Upper lobe of right lung (tissue), 1 donor: Measurements from ENCODE around the gene NPIPB12. TPM values are rescaled to one million over a fixed set of nuclear protein-coding genes. Genes with fewer than 3 reads are reported as not detected.
"Not testable (repeated sequence)": the region's sequence is repeated elsewhere in the genome, so short reads cannot be mapped to it uniquely, and the experiment has no call there.

Experiments used
- ATAC-seq: fragments of 200-7000 bp; cut with Tn5 transposase; one replicate; pipeline ENCODE4 v1.9.1; 2020; ENCODE audit warnings: mild to moderate bottlenecking, moderate library complexity
- DNase-seq: peaks from one replicate; pipeline ENCODE4 v3.0.0-alpha.2; 2020
- H3K27ac ChIP-seq: fragments of 200-600 bp; one replicate; pipeline ENCODE4 v1.8.0; 2022
- H3K27me3 ChIP-seq: fragments of 200-600 bp; one replicate; pipeline ENCODE4 v1.8.0; 2022; ENCODE audit warnings: mild to moderate bottlenecking
- H3K36me3 ChIP-seq: fragments of 200-600 bp; one replicate; pipeline ENCODE4 v1.8.0; 2022
- H3K4me1 ChIP-seq: fragments of 200-600 bp; one replicate; pipeline ENCODE4 v1.8.0; 2022
- H3K4me3 ChIP-seq: fragments of 200-600 bp; one replicate; pipeline ENCODE4 v1.8.0; 2022; ENCODE audit warnings: mild to moderate bottlenecking
- H3K9me3 ChIP-seq: fragments of 200-600 bp; one replicate; pipeline ENCODE4 v1.8.0; 2022
- intact Hi-C: fragments of 100-400 bp; cut with DNase I; formaldehyde crosslinking; loops from one replicate; pipeline ENCODE4 v1.11.0; 2022
- long read RNA-seq: library from polyadenylated mRNA; unstranded; transcript quantifications from one replicate; pipeline ENCODE4 v2.0.0, GENCODE V29; 2021
- total RNA-seq: library from RNA; stranded (reverse); fragmentation: NEBNext Ultra II Directional; extraction: Animal tissue kit (Norgen Biotek cat#: 25700); gene quantifications from one replicate; pipeline ENCODE4 v1.2.1, GENCODE V29; 2021
- donor health status: DM: no; HTN: yes; CAD: no; lungs with severe emphysema.

NPIPB12 gene
- 69.2 TPM for total RNA-seq
- long read RNA-seq, partial matches to known transcripts: 0 of 2 reads
- long read RNA-seq, other reads (novel, unspliced or antisense): 2 of 2 reads

DNA sequence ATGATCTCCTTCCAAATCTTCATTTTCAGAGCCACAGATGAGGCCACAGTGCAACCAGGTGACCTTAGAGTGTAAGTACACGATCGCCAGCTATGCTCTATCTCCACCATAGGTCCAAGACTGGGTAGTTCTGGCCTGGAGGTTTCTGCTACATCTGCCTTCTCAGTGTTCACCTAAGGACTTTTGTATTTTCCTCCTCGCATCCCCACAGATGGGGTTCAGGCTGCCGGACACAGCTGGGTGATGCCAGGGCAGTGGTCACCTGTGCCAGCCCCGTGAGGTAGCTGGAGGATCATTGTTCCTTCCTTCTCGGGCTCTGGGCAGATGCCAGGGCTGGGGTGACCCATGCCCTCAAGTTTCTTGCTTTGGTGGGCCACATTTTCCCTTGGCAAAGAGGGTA is at the start of gene NPIPB12:
NPIPB12 (minus strand) TSS at position 101 of the 400 bp plus-strand sequence.
- H3K27me3 ChIP-seq, H3K4me1 ChIP-seq, DNase-seq, H3K27ac ChIP-seq, H3K4me3 ChIP-seq, H3K9me3 ChIP-seq, intact Hi-C loops, ATAC-seq, H3K36me3 ChIP-seq: not testable (repeated sequence)

DNA sequence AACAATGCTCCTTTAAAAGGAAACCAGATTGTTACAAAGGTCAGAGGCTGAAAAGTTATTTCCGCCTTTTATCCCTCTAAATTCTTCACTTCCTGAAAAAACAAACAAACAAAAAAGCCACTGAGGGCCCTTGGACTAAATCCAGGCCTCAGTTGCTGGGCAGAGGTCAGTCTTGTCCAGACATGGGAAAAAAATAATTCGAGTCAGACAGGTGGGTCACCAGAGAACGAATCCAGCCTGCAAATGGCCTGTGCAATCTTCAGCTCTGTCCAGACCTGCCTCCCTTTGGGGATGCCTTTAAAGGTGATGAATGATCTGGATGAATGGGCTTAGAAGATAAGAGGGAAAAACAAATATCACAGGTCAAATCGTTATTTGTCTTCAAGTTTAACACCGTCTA is 15.3 kb upstream of the NPIPB12 start:
- H3K4me1 ChIP-seq, intact Hi-C loops, ATAC-seq, H3K4me3 ChIP-seq, H3K36me3 ChIP-seq, H3K27ac ChIP-seq, DNase-seq, H3K27me3 ChIP-seq, H3K9me3 ChIP-seq: not testable (repeated sequence)

DNA sequence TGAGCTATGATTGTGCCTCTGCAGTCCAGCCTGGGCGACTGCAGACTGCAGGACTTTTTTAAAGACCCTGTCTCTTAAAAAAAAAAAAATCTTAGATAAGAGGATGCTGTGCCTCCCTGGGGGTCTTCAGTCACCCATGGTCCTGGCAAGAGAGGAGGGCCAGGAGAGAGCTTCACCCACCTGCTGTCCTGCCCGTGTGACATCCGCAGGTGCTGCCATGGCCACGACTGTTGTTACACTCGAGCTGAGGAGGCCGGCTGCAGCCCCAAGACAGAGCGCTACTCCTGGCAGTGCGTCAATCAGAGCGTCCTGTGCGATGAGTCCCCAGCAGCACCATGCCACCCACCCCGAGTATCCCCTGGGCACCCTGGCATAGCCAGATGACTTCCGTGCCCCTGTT is 23.9 kb downstream of the NPIPB12 start:
- H3K4me1 ChIP-seq, H3K36me3 ChIP-seq, intact Hi-C loops, ATAC-seq, H3K4me3 ChIP-seq, H3K27me3 ChIP-seq, H3K27ac ChIP-seq, H3K9me3 ChIP-seq: not testable (repeated sequence)
- peak; percentile 51 for DNase-seq

DNA sequence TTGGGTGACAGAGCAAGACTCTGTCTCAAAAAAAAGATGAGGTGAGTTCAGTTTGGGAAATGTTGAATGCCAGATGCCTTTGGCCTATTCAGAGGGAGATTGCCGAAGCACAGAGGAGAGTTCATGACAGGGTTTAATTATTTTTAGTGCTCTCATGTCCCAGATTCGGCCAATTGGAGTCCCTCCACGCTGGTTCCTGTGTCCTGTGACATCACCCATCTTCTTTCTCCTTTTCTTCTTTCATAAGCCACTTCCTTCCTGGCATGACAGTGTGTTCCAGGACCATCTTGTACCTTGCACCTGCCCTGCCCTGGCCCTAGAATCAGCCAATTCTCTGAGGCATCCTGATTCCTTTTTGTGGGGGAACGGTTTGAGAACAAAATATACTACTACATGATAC is 34.1 kb downstream of the NPIPB12 start:
- H3K36me3 ChIP-seq, DNase-seq, H3K4me3 ChIP-seq, H3K27ac ChIP-seq, intact Hi-C loops, H3K27me3 ChIP-seq, H3K9me3 ChIP-seq, H3K4me1 ChIP-seq: not testable (repeated sequence)
- ATAC-seq: peak; percentile 1

DNA sequence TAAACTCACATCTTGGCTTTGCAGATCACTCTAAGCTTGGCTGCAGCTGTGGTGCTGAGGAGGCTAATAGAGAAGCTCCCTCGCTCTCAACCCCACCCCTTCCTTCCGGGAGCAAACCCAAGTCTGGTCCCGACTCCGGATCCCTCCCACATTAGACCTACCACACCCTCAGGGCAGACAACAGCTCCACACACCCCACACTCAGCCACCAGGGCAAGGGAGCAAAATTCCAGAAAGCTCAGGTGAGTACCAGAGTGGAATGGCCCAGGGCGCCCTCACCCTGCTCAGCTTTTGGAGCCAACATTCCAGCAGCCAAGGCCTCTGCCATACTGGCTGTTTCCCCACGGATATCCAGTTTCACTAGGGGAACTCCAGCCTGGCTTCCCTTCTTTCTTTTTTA is 36.5 kb downstream of the NPIPB12 start:
- H3K9me3 ChIP-seq, H3K27me3 ChIP-seq, H3K4me1 ChIP-seq, H3K36me3 ChIP-seq, H3K27ac ChIP-seq, intact Hi-C loops: not testable (repeated sequence)
- peak; percentile 90 for ATAC-seq
- peak overlapping the region; percentile 12 for H3K4me3 ChIP-seq
- DNase-seq: peak; percentile 78

DNA sequence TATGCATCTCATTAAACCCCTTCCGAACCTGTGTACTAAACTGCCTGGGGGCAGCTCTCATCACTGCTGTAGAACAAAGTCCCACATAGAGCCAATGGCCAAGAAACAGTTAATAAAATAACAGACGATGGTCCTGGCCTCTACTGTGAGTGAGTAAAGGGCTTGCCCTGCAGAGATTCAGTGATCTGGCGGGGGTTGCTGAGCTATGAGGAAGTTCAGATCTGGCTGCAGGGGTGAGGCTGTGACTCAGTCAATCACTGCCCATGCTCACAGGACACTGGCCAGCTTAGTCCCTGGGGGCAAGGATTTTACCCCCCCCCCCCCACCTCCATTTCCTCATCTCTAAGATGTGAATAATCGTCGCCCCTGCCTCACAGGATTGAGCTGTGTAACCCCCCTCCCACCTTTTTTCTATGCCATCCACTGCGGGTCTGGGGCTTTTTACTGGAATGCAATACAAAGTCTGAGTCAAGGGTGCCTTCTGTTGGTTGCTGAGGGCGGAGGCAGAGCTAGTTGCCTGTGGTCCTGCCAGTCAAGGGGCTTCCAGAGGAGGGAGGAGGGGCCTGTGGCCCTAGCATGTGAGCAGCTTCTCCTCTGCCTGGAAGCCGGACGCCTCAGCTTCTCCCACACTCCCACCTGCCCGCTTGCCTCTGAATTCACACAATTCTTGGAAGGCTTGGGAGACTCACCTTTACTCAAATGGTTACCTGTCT is 38.4 kb downstream of the NPIPB12 start:
- H3K9me3 ChIP-seq: not testable (repeated sequence)
- ATAC-seq: peak; percentile 37

DNA sequence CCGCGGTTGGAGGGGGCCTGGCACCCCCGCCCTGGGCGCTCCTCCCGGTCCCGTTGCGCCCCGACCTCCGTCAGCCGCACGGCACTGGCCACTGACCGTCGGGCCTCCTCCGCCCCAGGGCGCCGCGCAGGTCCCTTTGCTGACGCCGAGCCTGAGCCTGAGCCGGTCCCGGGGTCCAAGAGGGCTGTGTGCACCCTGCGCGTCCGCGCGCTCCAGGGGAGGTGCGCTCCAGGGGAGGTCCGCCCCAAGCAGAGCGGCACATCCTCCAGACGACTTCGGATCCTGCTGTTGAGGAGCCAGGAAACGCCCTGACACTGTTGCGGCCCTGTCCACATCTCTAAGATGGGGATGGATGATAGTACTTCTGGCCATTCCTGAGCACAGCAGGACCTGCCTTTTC is 39.3 kb downstream of the NPIPB12 start:
- H3K9me3 ChIP-seq, H3K4me1 ChIP-seq, H3K27ac ChIP-seq, H3K27me3 ChIP-seq, intact Hi-C loops, H3K4me3 ChIP-seq, DNase-seq, H3K36me3 ChIP-seq: not testable (repeated sequence)
- peak; percentile 20 for ATAC-seq

More for the DNA sequence above, 38.4 kb downstream of the NPIPB12 start:
- H3K36me3 ChIP-seq, DNase-seq, H3K4me1 ChIP-seq, H3K27me3 ChIP-seq, H3K4me3 ChIP-seq, intact Hi-C loops, H3K27ac ChIP-seq: not testable (repeated sequence)

DNA sequence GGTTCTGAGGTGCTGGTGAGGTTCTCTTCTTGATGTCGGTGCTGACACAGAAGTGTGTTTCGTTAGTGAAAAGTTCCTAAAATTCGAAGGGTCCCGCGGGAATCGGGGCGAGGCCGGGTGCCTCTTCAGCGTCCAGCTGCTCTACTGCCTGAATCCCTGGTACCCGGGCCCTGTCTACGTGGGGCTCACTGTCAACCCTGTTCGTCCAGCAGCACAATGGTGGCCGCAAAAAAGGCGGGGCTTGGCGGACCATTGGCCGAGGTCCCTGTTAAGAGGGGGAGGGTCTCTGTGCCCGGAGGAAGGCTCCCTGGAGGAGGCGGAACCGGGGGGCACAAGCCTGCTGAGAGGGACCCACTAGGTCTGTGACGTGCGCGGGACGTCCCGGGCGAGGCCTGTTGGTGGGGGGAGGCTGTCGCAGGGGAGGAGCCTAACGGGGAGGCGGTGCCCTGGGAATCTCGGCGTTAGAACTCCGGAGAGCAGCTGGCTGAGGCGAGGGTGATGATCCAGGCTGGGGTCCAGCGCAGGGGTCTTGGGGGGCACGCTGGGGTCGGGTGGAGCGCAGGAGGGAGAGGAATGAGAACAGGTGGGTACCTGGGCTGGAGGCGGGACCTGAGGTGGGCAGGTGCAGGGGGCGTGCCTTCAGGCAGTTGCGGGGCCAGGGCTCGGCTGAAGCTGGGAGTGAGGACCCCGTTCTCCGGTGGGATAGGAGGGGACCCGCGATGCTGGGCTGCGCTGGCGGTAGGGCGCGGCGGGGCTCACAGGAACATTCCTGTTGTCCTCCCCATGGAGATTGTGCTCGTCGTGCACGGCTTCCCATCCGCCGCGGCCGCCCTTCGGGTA is 40.0 kb downstream of the NPIPB12 start:
- H3K4me3 ChIP-seq, DNase-seq, H3K36me3 ChIP-seq, H3K27ac ChIP-seq, H3K4me1 ChIP-seq, intact Hi-C loops, H3K9me3 ChIP-seq, H3K27me3 ChIP-seq: not testable (repeated sequence)
- peak; percentile 63 for ATAC-seq

DNA sequence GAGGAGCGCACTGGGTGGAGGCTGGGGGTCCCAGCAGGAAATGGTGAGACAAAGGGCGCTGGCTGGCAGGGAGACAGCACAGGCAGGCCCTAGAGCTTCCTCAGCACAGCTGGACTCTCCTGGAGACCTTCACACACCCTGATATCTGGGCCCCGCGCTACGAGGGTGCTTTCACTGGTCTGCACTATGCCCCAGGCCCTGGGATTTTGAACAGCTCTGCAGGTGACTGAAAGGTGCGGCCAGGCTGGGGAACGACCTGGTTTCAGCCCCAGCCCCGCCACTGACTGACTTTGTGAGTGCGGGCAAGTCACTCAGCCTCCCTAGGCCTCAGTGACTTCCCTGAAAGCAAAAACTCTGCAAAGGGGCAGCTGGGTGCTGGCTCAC is 45.6 kb downstream of the NPIPB12 start:
- peak; percentile 1 for ATAC-seq
- H3K36me3 ChIP-seq, H3K9me3 ChIP-seq, DNase-seq, intact Hi-C loops, H3K27me3 ChIP-seq, H3K4me3 ChIP-seq, H3K4me1 ChIP-seq, H3K27ac ChIP-seq: not testable (repeated sequence)

DNA sequence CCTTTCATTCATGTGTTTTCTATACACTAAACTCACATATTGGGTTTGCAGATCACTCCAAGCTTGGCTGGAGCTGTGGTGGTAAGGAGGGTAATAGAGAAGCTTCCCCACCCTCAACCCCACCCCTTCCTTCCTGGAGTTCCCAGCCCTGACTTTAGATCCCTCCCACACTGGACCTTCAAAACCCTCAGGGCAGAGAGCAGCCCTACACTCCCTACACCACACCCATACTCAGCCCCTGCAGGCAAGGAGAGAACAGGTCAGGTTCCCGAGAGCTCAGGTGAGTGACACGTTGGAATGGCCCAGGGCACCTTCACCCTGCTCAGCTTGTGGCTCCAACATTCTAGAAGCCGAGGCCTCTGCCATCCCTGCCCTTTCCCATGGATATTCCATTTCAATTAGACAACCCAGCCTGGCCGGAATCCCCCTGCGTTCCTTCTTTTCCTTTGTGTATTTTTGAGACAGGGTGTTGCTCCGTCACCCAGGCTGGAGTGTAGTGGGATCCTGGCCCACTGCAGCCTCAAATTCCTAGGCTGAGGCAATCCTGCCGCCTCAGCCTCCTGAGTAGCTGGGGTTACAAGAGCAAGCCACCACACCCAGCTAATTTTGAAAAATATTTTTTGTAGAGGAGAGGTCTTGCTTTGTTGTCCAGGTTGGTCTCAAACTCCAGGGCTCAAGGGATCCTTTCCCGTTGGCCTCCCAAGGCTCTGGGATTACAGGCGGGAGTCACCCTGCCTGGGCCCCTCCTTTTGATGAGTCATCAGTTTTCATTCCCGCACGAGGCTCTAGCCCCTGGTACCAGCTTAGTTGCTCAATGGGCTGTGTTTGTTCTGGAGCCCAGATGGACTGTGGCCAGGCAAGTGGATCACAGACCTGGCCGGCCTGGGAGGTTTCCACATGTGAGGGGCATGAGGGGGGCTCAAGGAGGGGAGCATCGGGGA is 46.2 kb downstream of the NPIPB12 start, which contains the start of gene SULT1A4:
SULT1A4 (plus strand) TSS at position 208 of the 941 bp plus-strand sequence. CDS start 1,473 bp downstream, outside the sequence.
- DNase-seq, intact Hi-C loops: not testable (repeated sequence)
- peak; percentile 64 for ATAC-seq

DNA sequence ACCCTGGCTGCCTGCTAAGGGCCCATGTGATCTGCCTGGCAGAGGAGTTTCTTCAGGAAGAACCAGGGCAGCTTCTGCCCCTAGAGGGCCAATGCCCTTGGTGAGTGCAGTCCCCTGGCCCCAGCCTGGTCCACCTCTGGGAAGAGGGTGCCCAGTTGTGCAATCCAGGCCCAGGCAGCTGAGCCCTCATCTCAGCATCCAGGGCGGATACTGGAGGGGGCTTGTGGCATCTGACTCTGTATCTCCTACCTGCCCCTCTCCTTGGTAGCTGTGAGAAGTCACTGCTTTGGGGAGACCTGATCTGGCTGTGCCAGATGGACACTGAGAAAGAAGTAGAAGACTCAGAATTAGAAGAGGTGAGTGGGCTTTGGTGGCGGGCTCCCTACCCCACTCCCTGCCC is 48.5 kb downstream of the NPIPB12 start:
- H3K27me3 ChIP-seq, H3K9me3 ChIP-seq, ATAC-seq, DNase-seq, H3K36me3 ChIP-seq, H3K27ac ChIP-seq, H3K4me3 ChIP-seq, H3K4me1 ChIP-seq, intact Hi-C loops: not testable (repeated sequence)

More for the DNA sequence above, 46.2 kb downstream of the NPIPB12 start, which contains the start of gene SULT1A4:
- H3K4me1 ChIP-seq, H3K9me3 ChIP-seq, H3K27me3 ChIP-seq, H3K4me3 ChIP-seq, H3K27ac ChIP-seq, H3K36me3 ChIP-seq: not testable (repeated sequence)

DNA sequence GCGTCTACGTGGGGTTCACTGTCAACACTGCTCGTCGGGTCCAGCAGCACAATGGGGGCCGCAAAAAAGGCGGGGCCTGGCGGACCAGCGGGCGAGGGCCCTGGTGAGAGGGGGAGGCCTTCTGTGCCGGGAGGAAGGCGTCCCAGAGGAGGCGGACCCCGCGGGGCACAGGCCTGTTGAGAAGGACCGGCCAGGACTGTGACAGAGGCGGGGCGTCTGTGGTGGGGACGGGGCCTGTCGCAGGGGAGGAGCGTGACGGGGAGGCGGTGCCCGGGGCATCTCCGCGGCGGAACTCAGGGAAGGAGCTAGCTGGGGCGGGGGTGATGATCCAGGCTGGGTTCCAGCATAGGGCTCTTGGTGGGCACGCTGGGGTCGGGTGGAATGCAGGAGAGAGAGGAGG is 51.4 kb downstream of the NPIPB12 start:
- H3K27ac ChIP-seq, H3K36me3 ChIP-seq, intact Hi-C loops, H3K4me3 ChIP-seq, DNase-seq, H3K27me3 ChIP-seq, H3K4me1 ChIP-seq, H3K9me3 ChIP-seq: not testable (repeated sequence)
- peak; percentile 85 for ATAC-seq

DNA sequence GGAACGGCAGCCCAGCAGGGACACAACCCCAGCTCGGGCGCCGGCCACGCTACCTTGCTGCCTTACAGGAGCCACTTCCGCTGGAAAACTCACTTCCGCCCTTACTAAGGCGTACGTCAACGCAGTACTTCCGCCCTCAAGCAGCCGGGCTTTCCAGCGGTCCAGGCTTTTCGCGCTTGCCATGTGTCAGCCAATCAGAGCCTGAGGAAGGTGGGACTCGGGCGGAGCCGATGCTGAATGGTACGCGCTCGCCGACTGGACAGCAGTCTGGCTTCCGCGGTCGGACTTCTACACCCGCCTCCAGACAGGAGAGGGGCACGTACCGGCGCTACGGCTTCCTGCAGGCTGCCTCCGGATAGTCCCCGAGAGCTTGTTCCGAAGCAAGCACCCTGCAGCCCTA is 51.9 kb downstream of the NPIPB12 start, which contains the start of the genes BOLA2 and SLX1B:
BOLA2 (minus strand) TSS at position 83 of the 400 bp plus-strand sequence. CDS start 98 bp downstream, outside the sequence.
SLX1B (plus strand) TSS at position 265 of the 400 bp plus-strand sequence.
- H3K27ac ChIP-seq, DNase-seq, intact Hi-C loops, H3K27me3 ChIP-seq, H3K4me3 ChIP-seq, H3K36me3 ChIP-seq, H3K9me3 ChIP-seq, H3K4me1 ChIP-seq: not testable (repeated sequence)
- ATAC-seq: peak; percentile 95
